HT-29 (cell line): ENCODE data around the gene EXOC4. TPM values are rescaled to one million over a fixed set of nuclear protein-coding genes. Genes with fewer than 3 reads are reported as not detected.

ENCODE experiments used
- DNase-seq: peaks from one replicate; pipeline ENCODE4 v3.0.0-alpha.2; 2015; ENCODE audit warnings: low spot score
- total RNA-seq: library from RNA; depleted of rRNA; stranded (reverse); fragments of >200 nt; shearing (Covaris generic); gene quantifications from 2 replicates; pipeline ENCODE4 v1.2.3, GENCODE V29; 2014

EXOC4 gene
- total RNA-seq, 1 experiment from 2014 or later: 59.8 TPM

- DNase-seq: no peak
Observed at GRCh38 chr7:133827707-133828623, 575.1 kb downstream of the EXOC4 start.

- DNase-seq: no peak
Observed at GRCh38 chr7:133828906-133829305, 576.0 kb downstream of the EXOC4 start.

GRCh38 chr7:133829336-133829897 lies 576.5 kb downstream of the EXOC4 start:
- no peak for DNase-seq

GRCh38 chr7:133830081-133830480 lies 577.2 kb downstream of the EXOC4 start:
- DNase-seq: no peak

GRCh38 chr7:133836666-133837065 lies 583.8 kb downstream of the EXOC4 start:
- no peak for DNase-seq

- DNase-seq: no peak
Observed at GRCh38 chr7:133837224-133837623, 584.3 kb downstream of the EXOC4 start.

- DNase-seq: no peak
Observed at GRCh38 chr7:133839121-133839520, 586.2 kb downstream of the EXOC4 start.

GRCh38 chr7:133843341-133843740 lies 590.5 kb downstream of the EXOC4 start:
- DNase-seq: no peak

- DNase-seq: no peak
Observed at GRCh38 chr7:133845005-133845404, 592.1 kb downstream of the EXOC4 start.

GRCh38 chr7:133846203-133846945 lies 593.5 kb downstream of the EXOC4 start:
- DNase-seq: peak; percentile 35

- DNase-seq: no peak
Observed at GRCh38 chr7:133850497-133851280, 597.8 kb downstream of the EXOC4 start.

GRCh38 chr7:133851411-133851810 lies 598.5 kb downstream of the EXOC4 start:
- no peak for DNase-seq

- DNase-seq: peak; percentile 96
Observed at GRCh38 chr7:133853706-133854276, 600.9 kb downstream of the EXOC4 start.

GRCh38 chr7:133854739-133855138 lies 601.9 kb downstream of the EXOC4 start:
- peak; percentile 65 for DNase-seq

GRCh38 chr7:133857376-133858119 lies 604.7 kb downstream of the EXOC4 start:
- DNase-seq: no peak

GRCh38 chr7:133858311-133858710 lies 605.4 kb downstream of the EXOC4 start:
- no peak for DNase-seq

GRCh38 chr7:133859231-133859630 lies 606.4 kb downstream of the EXOC4 start:
- DNase-seq: no peak

- DNase-seq: no peak
Observed at GRCh38 chr7:133859871-133860450, 607.1 kb downstream of the EXOC4 start.

- no peak for DNase-seq
Observed at GRCh38 chr7:133860628-133861335, 607.9 kb downstream of the EXOC4 start.
